Superior temporal gyrus (tissue), 1 donor: ENCODE measurements around the gene RAB27B.
"Not testable (repeated sequence)": the region's sequence is repeated elsewhere in the genome, so short reads cannot be mapped to it uniquely, and the experiment has no call there.

Experiments
- DNase-seq: peaks from one replicate; pipeline ENCODE4 v3.0.0-alpha.2; 2016; ENCODE audit errors: extremely low spot score

RAB27B gene

GRCh38 chr18:54815086-54815485, 13.2 kb upstream of the RAB27B start:
- no peak for DNase-seq

DNA sequence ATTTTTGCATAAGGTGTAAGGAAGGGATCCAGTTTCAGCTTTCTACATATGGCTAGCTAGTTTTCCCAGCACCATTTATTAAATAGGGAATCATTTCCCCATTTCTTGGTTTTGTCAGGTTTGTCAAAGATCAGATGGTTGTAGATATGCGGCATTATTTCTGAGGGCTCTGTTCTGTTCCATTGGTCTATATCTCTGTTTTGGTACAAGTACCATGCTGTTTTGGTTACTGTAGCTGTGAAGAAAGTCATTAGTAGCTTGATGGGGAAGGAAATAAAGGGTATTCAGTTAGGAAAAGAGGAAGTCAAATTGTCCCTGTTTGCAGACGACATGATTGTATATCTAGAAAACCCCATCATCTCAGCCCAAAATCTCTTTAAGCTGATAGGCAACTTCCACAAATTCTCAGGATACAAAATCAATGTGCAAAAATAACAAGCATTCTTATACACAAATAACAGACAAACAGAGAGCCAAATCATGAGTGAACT, 7.4 kb upstream of the RAB27B start:
- not testable (repeated sequence) for DNase-seq

DNA sequence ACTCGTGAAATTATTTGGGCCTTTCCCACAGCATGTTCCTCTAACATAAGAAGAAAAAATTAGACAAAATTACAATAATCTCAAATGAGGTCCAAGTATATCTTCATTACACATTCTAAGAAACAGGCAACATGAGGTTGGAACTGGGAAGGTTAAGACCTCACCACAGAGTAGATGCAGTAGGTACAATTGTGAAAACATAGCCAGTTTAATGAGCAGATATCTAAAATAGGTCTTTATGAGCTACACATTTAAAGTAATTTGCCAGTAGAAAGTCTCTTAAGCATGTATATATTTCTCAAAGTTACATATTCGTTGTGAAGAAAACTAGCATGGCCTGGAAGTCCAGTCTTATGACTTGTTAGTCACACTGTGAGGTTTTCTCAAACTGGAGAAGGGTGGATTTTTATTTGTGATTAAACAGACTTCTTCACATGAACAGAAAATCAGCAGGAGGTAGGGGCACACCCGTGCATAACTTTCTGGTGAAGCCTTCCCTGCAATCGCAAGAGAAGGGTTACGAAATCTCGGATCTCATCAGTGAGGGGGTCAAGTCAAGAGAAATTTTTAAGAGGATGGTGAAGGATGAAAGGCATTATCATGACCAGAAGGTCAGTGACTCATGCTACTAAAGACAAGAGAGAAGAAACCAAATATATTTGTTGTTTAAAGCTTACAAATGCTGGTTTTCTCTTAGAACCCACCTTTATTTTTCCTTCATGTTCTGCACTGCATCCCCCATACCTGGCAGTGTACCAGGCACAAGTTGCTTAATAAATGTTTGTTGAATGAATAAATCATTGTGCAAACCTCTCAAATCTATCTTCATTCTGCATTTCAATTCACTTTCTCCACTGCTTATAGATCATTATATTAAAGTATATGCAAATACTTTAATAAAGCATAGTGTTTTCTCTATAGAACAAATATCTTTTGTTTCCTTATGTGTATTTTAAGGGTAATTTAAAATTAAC, 5.1 kb upstream of the RAB27B start:
- DNase-seq: no peak

GRCh38 chr18:54824761-54825160, 3.5 kb upstream of the RAB27B start:
- no peak for DNase-seq

DNA sequence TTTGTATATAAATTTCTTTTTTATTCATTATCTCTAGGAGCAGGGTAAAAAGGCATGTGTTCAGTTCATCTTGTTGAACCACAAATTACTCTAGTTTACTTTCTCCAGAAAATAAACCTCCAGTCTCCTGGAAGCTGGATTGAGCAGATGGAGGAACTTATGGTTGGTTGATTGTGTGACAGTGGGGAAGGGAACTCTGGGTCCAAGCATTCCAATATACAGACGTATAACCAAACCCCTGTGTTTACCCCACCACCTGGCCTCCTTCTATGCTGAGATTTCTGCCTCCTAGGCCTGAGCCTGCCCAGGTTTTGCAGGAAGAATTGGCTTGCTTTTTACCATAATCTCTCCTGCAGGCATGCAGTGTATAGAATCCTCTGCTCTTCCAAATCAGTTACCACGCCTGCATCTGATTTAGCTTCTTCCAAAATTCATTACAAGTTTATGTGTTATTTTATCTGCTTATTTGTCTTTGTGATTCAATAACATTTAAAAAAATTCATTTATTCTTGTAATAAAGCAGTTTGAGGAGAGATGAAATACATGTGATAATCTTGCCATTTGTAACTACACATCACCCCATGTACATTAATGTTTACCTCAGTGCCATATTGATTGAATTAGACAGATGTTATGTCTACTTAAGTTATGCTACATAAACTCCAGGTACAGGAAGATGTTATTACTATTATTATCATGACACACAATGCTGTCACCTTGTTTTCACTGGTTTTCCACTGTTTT, 2.5 kb upstream of the RAB27B start:
- DNase-seq: no peak

DNA sequence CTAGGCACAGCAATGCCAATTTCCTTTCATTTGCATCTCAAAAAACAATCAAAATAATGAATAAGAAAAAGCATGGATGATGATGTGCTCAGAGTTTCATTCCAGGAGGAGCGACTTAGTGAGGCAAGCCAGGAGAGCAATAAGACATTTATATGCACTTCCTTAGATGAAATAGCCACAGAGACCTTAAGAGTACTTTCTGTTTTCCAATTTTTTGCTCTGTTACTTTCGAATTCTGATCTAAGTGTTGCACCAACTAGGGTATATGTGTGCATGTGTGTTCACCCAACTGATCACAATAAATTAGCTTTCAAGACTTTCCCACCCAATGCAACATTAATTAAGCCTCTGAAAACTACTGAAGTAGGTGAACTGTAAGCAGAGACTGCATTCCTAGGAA, 709 bp downstream of the RAB27B start:
- DNase-seq: no peak

- DNase-seq: no peak
Observed at GRCh38 chr18:54829856-54830255, 1.6 kb downstream of the RAB27B start.

- no peak for DNase-seq
Observed at GRCh38 chr18:54830260-54830659, 2.0 kb downstream of the RAB27B start.

GRCh38 chr18:54830866-54831265, 2.6 kb downstream of the RAB27B start:
- no peak for DNase-seq

- no peak for DNase-seq
Observed at GRCh38 chr18:54835944-54836343, 7.7 kb downstream of the RAB27B start.

DNA sequence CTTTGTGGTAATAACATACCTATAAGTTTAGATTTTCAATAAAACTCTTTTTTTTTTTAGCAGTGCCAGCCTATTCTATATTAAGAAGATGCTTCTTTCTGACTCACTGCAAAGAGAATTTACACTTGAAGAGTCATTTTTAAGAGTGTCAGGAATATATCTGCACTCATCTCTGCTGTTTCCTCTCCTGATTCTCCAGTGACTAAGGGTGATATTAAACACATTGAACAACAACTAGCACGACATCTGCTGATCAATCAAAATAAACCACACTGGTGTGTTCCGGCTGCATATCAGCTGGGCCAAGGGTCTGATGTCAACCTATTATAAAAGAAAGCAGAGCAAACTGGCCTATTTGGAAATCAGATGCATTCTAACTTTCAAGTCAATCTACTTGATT, 15.0 kb downstream of the RAB27B start:
- no peak for DNase-seq

GRCh38 chr18:54845787-54846186, 17.5 kb downstream of the RAB27B start:
- no peak for DNase-seq

DNA sequence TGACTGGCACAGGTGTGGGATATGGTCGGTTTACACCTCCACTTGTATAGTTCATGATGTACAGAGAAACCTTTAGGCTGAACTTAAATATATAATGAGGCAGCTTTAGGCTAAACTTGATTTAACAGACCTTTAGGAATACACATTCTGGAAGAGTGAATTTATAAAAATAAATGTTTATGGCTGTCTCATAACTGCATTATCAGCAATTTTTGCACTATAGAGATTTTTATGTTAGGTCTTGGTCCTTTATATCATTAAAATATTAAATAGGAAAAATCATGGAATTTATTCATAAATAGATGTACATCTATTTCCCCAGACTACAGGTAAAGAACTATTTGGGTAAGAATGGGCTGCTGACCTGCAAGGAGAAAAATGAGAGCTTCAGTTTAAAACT, 19.8 kb downstream of the RAB27B start:
- DNase-seq: no peak

- no peak for DNase-seq
Observed at GRCh38 chr18:54849683-54850082, 21.4 kb downstream of the RAB27B start.

DNA sequence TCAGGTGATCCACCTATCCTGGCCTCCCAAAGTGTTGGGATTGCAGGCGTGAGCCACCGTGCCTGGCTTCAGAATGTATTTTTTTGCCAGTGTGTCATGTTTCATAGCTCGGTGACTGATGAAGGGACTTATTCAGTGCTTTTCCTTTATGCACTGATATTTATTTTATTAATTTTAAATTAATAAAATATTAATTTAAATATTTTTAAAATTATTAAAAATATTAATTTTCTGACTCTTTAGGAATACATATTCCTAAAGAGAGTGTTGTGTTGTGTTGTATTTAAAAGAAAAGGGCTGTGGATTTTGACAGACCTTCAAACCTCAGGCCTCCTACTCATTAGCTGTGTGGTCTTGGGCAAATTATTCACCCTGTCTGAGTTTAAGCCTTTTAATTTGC, 22.3 kb downstream of the RAB27B start:
- no peak for DNase-seq

GRCh38 chr18:54852780-54853675, 24.8 kb downstream of the RAB27B start:
- no peak for DNase-seq

GRCh38 chr18:54855050-54855449, 26.8 kb downstream of the RAB27B start:
- DNase-seq: not testable (repeated sequence)

GRCh38 chr18:54856105-54856646, 27.9 kb downstream of the RAB27B start:
- no peak for DNase-seq

- DNase-seq: no peak
Observed at GRCh38 chr18:54857499-54857898, 29.2 kb downstream of the RAB27B start.

- DNase-seq: no peak
Observed at GRCh38 chr18:54859667-54860421, 31.6 kb downstream of the RAB27B start.

DNA sequence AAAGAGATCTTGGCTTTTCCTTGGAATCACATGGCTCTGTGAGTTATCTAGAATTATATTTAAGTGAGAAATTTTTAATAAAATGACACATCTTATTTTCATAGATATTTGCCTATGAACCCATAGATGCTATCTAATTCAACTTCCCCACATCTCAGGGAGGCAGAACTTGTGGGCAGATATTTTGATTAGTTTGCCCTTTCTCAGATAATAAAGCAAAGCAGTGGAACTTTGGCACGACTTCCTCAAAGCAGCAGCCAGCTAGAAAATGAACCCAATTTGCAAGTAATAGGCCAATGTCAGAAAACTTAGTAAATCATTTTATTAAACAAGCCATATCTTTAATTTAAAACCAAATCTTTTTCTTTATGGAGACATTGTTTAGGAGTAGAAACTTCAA, 32.7 kb downstream of the RAB27B start:
- DNase-seq: no peak
